K562 (cell line): ENCODE data around the gene PIK3C2B. TPM values are rescaled to one million over a fixed set of nuclear protein-coding genes. Genes with fewer than 3 reads are reported as not detected.
A peak's percentile ranks its signal among the peaks of the same experiment; 100 is the strongest.

ENCODE experiments used
- RBM34 ChIP-seq: fragments of 200-400 bp; formaldehyde crosslinking; IDR thresholded peaks from 2 replicates; pipeline ENCODE4 v1.6.1; 2018; ENCODE audit warnings: low read length, borderline replicate concordance; ENCODE audit not compliant: insufficient read depth
- TOE1 ChIP-seq, 2 experiments: fragments of 450-650 bp in 1 of 2; sonication (generic) in 1 of 2; formaldehyde crosslinking in 1 of 2; IDR thresholded peaks; 2 replicates each; pipeline versions ENCODE4 v1.7.1 to v1.8.0; 2016 to 2022; ENCODE audit warnings: borderline replicate concordance in 2 of 2, mild to moderate bottlenecking in 2 of 2, antibody characterized with exemption in 1 of 2, inconsistent platforms in 1 of 2, low read depth in 1 of 2, missing genetic modification reagents in 1 of 2, moderate library complexity in 1 of 2
- ZNF311 ChIP-seq: fragments of 250-450 bp; sonication (Bioruptor Pico); IDR thresholded peaks from 2 replicates; pipeline ENCODE4 v1.4.0; 2020; ENCODE audit warnings: mild to moderate bottlenecking, moderate library complexity
- polyA plus RNA-seq, 8 experiments: library from polyadenylated mRNA; depleted of rRNA in 4 of 8; stranded (reverse) in 5 of 8; unstranded in 3 of 8; fragments of >200 nt; fragmentation: Nextera tagmentation in 2 of 8; fragmentation: Illumina TruSeq in 1 of 8; extraction: Ambion mirVana in 2 of 8; extraction: Trizol in 1 of 8; gene quantifications; 2 replicates each; pipeline versions ENCODE4 v1.2.1 to v1.2.3, GENCODE V29; 2011 to 2014; ENCODE audit warnings: inconsistent platforms in 1 of 8, missing spikeins in 1 of 8
- total RNA-seq, 7 experiments: library from RNA; depleted of rRNA in 6 of 7; stranded (reverse); fragments of >200 nt in 6 of 7; fragmentation: Illumina TruSeq in 2 of 7; extraction: Trizol in 2 of 7; gene quantifications; 2 replicates each; pipeline versions ENCODE4 v1.2.1 to v1.2.3, GENCODE V29; 2011 to 2021; ENCODE audit warnings: low replicate concordance in 1 of 7
- TF ChIP-seq, protein P1 (sequence below): sonication (generic); formaldehyde crosslinking; IDR thresholded peaks from 2 replicates; pipeline ENCODE4 v1.8.0; 2023; ENCODE audit warnings: missing genetic modification reagents, mild to moderate bottlenecking, borderline replicate concordance
- TF ChIP-seq, protein P2 (sequence below): fragments of 250-450 bp; sonication (Bioruptor Pico); IDR thresholded peaks from 2 replicates; pipeline ENCODE4 v1.4.0; 2020; ENCODE audit warnings: mild to moderate bottlenecking, moderate library complexity

PIK3C2B gene
- total and polyA plus RNA-seq, 9 of the 15 experiments (the other 6 are each of a cell fraction or from before 2014, with no cell fraction given): 0.10 to 2.9 (median 0.72) TPM

GRCh38 chr1:204516180-204516879, 21.7 kb upstream of the PIK3C2B start, which contains the start of gene MDM4 (continued):
- TF ChIP-seq TOE1 (IDR thresholded peaks at IDR 0.05; ENCODE audit: borderline replicate concordance): peak; percentile 84; the same call in 1 of the 2 replicates
- peak; percentile 45; the same call in 1 of the 2 replicates for TF ChIP-seq TOE1 (CRISPR knock-in tag; IDR thresholded peaks at IDR 0.05; ENCODE audit: borderline replicate concordance, low read depth)
- TF ChIP-seq ZNF311: no peak
- TF ChIP-seq, protein P1, sequence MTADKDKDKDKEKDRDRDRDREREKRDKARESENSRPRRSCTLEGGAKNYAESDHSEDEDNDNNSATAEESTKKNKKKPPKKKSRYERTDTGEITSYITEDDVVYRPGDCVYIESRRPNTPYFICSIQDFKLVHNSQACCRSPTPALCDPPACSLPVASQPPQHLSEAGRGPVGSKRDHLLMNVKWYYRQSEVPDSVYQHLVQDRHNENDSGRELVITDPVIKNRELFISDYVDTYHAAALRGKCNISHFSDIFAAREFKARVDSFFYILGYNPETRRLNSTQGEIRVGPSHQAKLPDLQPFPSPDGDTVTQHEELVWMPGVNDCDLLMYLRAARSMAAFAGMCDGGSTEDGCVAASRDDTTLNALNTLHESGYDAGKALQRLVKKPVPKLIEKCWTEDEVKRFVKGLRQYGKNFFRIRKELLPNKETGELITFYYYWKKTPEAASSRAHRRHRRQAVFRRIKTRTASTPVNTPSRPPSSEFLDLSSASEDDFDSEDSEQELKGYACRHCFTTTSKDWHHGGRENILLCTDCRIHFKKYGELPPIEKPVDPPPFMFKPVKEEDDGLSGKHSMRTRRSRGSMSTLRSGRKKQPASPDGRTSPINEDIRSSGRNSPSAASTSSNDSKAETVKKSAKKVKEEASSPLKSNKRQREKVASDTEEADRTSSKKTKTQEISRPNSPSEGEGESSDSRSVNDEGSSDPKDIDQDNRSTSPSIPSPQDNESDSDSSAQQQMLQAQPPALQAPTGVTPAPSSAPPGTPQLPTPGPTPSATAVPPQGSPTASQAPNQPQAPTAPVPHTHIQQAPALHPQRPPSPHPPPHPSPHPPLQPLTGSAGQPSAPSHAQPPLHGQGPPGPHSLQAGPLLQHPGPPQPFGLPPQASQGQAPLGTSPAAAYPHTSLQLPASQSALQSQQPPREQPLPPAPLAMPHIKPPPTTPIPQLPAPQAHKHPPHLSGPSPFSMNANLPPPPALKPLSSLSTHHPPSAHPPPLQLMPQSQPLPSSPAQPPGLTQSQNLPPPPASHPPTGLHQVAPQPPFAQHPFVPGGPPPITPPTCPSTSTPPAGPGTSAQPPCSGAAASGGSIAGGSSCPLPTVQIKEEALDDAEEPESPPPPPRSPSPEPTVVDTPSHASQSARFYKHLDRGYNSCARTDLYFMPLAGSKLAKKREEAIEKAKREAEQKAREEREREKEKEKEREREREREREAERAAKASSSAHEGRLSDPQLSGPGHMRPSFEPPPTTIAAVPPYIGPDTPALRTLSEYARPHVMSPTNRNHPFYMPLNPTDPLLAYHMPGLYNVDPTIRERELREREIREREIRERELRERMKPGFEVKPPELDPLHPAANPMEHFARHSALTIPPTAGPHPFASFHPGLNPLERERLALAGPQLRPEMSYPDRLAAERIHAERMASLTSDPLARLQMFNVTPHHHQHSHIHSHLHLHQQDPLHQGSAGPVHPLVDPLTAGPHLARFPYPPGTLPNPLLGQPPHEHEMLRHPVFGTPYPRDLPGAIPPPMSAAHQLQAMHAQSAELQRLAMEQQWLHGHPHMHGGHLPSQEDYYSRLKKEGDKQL (CRISPR knock-in tag): 0 out of 2 replicates have a peak, but pooled peaks have one; percentile 87
- TF ChIP-seq, protein P2, sequence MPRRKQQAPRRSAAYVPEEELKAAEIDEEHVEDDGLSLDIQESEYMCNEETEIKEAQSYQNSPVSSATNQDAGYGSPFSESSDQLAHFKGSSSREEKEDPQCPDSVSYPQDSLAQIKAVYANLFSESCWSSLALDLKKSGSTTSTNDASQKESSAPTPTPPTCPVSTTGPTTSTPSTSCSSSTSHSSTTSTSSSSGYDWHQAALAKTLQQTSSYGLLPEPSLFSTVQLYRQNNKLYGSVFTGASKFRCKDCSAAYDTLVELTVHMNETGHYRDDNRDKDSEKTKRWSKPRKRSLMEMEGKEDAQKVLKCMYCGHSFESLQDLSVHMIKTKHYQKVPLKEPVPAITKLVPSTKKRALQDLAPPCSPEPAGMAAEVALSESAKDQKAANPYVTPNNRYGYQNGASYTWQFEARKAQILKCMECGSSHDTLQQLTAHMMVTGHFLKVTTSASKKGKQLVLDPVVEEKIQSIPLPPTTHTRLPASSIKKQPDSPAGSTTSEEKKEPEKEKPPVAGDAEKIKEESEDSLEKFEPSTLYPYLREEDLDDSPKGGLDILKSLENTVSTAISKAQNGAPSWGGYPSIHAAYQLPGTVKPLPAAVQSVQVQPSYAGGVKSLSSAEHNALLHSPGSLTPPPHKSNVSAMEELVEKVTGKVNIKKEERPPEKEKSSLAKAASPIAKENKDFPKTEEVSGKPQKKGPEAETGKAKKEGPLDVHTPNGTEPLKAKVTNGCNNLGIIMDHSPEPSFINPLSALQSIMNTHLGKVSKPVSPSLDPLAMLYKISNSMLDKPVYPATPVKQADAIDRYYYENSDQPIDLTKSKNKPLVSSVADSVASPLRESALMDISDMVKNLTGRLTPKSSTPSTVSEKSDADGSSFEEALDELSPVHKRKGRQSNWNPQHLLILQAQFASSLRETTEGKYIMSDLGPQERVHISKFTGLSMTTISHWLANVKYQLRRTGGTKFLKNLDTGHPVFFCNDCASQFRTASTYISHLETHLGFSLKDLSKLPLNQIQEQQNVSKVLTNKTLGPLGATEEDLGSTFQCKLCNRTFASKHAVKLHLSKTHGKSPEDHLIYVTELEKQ (CRISPR knock-in tag): no peak
- no peak for TF ChIP-seq RBM34
